Measurements from ENCODE around the gene TARDBP.

The TARDBP gene

GRCh38 chr1:11054181-11054580 is 41.7 kb downstream of the TARDBP start:
- H3K4me3 ChIP-seq (ENCODE audit: low read depth, low read length) = no peak overlapping the region
- in situ Hi-C loops (cut with HindIII; ENCODE audit: low pct_ligation_motif_present, low sequenced_read_pairs) = no loop called here
- TF ChIP-seq CTCF (IDR thresholded peaks at IDR 0.05; ENCODE audit: low read depth, low read length, missing control alignments) = no peak
- no peak for DNase-seq
- H3K27ac ChIP-seq = no peak overlapping the region
- no peaks in the 10 kb centered on the region for H3K27me3 ChIP-seq (replicated peaks)
- peaks cover 28% of the 10 kb centered on the region for H3K36me3 ChIP-seq (replicated peaks)

DNA sequence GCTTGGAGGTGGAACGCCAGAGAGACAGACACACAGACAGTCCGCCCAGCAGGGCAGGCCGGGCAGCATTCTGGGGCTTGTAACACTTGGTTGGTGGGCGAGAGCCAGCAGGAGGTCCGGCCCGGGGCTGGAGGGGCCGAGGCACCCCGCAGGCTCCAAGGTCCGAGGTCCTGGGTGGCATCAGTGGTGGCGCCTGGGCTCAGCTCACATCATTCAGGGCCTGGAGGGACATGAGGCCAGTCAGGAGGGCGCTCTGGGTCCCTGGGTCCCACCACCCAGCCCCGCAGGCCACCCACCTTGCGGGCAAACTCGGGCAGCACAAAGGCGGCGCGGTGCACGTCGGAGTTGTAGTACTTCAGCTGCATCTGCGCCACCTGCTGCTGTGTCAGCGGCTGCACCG is 42.2 kb downstream of the TARDBP start:
- no peak for DNase-seq
- no peak overlapping the region for H3K4me3 ChIP-seq (ENCODE audit: low read depth, low read length)
- H3K27me3 ChIP-seq (replicated peaks) = no peaks in the 10 kb centered on the region
- no peak for TF ChIP-seq CTCF (IDR thresholded peaks at IDR 0.05; ENCODE audit: low read depth, low read length, missing control alignments)
- peaks cover 28% of the 10 kb centered on the region for H3K36me3 ChIP-seq (replicated peaks)
- in situ Hi-C loops (cut with HindIII; ENCODE audit: low pct_ligation_motif_present, low sequenced_read_pairs) = no loop called here
- no peak overlapping the region for H3K27ac ChIP-seq

GRCh38 chr1:11055676-11056075 is 43.2 kb downstream of the TARDBP start:
- no peak for TF ChIP-seq CTCF (IDR thresholded peaks at IDR 0.05; ENCODE audit: low read depth, low read length, missing control alignments)

GRCh38 chr1:11056504-11056903 is 44.0 kb downstream of the TARDBP start:
- DNase-seq = no peak
- peaks cover 28% of the 10 kb centered on the region for H3K36me3 ChIP-seq (replicated peaks)
- no peaks in the 10 kb centered on the region for H3K27me3 ChIP-seq (replicated peaks)
- H3K27ac ChIP-seq = no peak overlapping the region
- in situ Hi-C loops (cut with HindIII; ENCODE audit: low pct_ligation_motif_present, low sequenced_read_pairs) = no loop called here
- H3K4me3 ChIP-seq (ENCODE audit: low read depth, low read length) = no peak overlapping the region
- TF ChIP-seq CTCF (IDR thresholded peaks at IDR 0.05; ENCODE audit: low read depth, low read length, missing control alignments) = no peak

More at GRCh38 chr1:11055676-11056075, 43.2 kb downstream of the TARDBP start:
- DNase-seq = no peak
- peaks cover 28% of the 10 kb centered on the region for H3K36me3 ChIP-seq (replicated peaks)
- in situ Hi-C loops (cut with HindIII; ENCODE audit: low pct_ligation_motif_present, low sequenced_read_pairs) = no loop called here
- H3K27ac ChIP-seq = no peak overlapping the region
- no peaks in the 10 kb centered on the region for H3K27me3 ChIP-seq (replicated peaks)
- no peak overlapping the region for H3K4me3 ChIP-seq (ENCODE audit: low read depth, low read length)

DNA sequence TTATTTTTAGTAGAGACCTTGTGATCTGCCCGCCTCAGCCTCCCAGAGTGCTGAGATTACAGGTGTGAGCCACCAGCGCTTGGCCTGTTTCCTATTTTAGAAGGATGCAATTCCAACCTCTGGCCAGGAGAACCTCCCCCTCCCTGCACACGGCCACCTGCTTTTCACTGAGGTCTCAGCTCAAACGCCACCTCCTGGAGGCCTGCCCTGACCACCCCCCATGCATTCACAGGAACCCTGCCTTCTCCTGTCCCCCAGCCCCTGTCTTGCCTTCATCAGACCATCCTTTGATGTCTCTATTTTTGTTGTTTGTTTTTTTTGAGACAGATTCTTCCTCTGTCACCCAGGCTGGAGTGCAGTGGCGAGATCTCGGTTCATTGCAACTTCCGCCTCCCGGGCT is 45.0 kb downstream of the TARDBP start:
- no peak for TF ChIP-seq CTCF (IDR thresholded peaks at IDR 0.05; ENCODE audit: low read depth, low read length, missing control alignments)
- no peak for DNase-seq
- in situ Hi-C loops (cut with HindIII; ENCODE audit: low pct_ligation_motif_present, low sequenced_read_pairs) = no loop called here
- Histone ChIP-seq H3K27ac (no peak overlapping the region), H3K36me3 (replicated peaks) (peaks cover 28% of the 10 kb centered on the region), H3K4me3 (ENCODE audit: low read depth, low read length) (no peak overlapping the region), H3K27me3 (replicated peaks) (no peaks in the 10 kb centered on the region)

GRCh38 chr1:11058026-11058425 is 45.6 kb downstream of the TARDBP start:
- Histone ChIP-seq H3K36me3 (replicated peaks) (peaks cover 28% of the 10 kb centered on the region), H3K27ac (no peak overlapping the region), H3K27me3 (replicated peaks) (no peaks in the 10 kb centered on the region), H3K4me3 (ENCODE audit: low read depth, low read length) (no peak overlapping the region)
- DNase-seq = no peak
- TF ChIP-seq CTCF (IDR thresholded peaks at IDR 0.05; ENCODE audit: low read depth, low read length, missing control alignments) = no peak
- in situ Hi-C loops (cut with HindIII; ENCODE audit: low pct_ligation_motif_present, low sequenced_read_pairs) = no loop called here

All from brain microvascular endothelial cell (primary cell).